IPS DF 6.9 (cell line): ENCODE results near the gene WDPCP.
"Not testable (repeated sequence)": the region's sequence is repeated elsewhere in the genome, so short reads cannot be mapped to it uniquely, and the experiment has no call there.

Experiments
- DNase-seq: peaks from one replicate; pipeline ENCODE4 v3.0.0-alpha.2; 2013; ENCODE audit warnings: low read depth, low spot score
- H3K27ac ChIP-seq: one replicate; pipeline ENCODE4 v1.5.1; 2013; ENCODE audit warnings: low read length, control low read depth
- H3K27me3 ChIP-seq: 2 replicates; pipeline ENCODE4 v1.6.1; 2013; ENCODE audit warnings: mild to moderate bottlenecking, low read length; ENCODE audit not compliant: control insufficient read depth, insufficient read depth
- H3K36me3 ChIP-seq: 2 replicates; pipeline ENCODE4 v1.6.1; 2013; ENCODE audit warnings: low read length; ENCODE audit not compliant: control insufficient read depth, insufficient read depth
- H3K4me1 ChIP-seq: 2 replicates; pipeline ENCODE4 v1.6.1; 2013; ENCODE audit warnings: low read length; ENCODE audit not compliant: control insufficient read depth, insufficient read depth
- H3K4me3 ChIP-seq: 2 replicates; pipeline ENCODE4 v1.5.1; 2013; ENCODE audit warnings: mild to moderate bottlenecking, low read length
- H3K9me3 ChIP-seq: 2 replicates; pipeline ENCODE4 v1.6.1; 2013; ENCODE audit warnings: low read length, inconsistent platforms; ENCODE audit not compliant: control insufficient read depth, insufficient read depth
- WGBS: extraction: QIAGEN DNeasy Blood & Tissue Kit; methylation state at CpG from one replicate; pipeline ENCODE4 v1.1.7; 2013; ENCODE audit warnings: mixed read lengths, missing lambda C conversion rate; ENCODE audit not compliant: insufficient read length, insufficient coverage; 5-methylcytosine and 5-hydroxymethylcytosine counted together

The WDPCP gene

DNA sequence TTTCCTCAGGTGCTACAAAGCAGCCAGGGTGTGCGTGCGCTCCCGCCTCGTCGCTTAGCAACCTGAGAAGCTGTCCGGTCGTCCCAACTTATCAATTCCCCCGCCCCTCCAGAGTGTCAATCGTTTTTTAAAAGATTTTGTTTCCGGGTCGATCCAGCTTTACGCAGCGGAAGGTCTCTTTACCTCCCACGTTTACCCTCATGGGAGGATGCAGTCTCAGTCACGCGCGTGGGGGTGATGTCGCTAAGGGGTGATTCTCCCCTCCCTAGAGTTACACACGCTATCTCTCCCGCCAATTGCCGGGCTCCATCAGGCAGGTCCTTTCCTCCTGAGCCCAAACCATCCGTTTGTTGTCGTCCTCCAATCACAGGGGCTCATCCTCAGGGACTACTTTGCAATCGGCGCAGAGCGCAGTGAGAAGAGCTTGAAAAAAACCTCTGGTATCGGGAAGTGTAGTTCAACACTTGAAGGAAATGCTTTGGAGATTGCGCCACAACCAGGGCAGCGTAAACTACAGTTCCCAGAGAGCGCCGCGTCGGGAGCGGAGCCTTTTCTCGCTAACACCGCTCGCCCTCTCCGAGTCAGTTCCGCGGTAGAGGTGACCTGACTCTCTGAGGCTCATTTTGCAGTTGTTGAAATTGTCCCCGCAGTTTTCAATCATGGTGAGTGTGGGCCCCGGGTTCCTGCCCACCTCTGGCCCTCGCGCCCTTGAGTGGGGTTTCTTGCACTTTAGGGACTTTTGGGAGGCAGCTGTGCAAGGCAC is at the start of gene WDPCP, which contains the start of gene MDH1:
Gene WDPCP, minus strand, starts transcription at position 93 of the 763 bp plus-strand sequence. CDS start 206 bp downstream, outside the sequence.
Gene MDH1, plus strand, starts transcription at position 579 of the 763 bp plus-strand sequence. Its CDS starts 81 bp downstream, at position 660.
- H3K36me3 ChIP-seq, result no peaks in the 10 kb centered on the region
- no peaks in the 10 kb centered on the region for H3K9me3 ChIP-seq
- WGBS, result no CpG with 5 or more reads among the region's 44 CpGs
- H3K27me3 ChIP-seq, result no peaks in the 10 kb centered on the region
- DNase-seq, result peak; percentile 99
- no peak within 1 kb of the TSS for H3K27ac ChIP-seq
- peak within 1 kb of the TSS; percentile 86 for H3K4me3 ChIP-seq
- H3K4me1 ChIP-seq, result no peaks in the 10 kb centered on the region

DNA sequence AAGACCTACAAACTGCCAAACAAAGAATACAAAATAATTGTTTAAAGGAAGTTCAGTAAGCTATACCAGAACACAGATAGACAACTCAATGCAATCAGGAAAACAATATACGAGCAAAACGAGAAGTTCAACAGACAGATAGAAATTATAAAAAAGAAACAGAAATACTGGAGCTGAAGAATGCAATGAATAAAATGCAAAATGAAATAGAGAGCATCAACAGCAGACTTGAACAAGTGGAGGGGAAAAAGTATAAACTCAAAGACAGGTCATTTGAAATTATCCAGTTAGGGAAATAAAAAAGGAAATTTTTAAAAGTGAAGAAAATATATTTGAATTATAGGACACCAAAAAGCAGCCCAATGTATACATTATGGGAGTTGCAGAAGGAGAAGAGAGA is 44.1 kb upstream of the WDPCP start:
- no peak overlapping the region for H3K27ac ChIP-seq
- WGBS, result no CpG with 5 or more reads among the region's 2 CpGs
- no peak overlapping the region for H3K4me3 ChIP-seq
- no peaks in the 10 kb centered on the region for H3K36me3 ChIP-seq
- no peaks in the 10 kb centered on the region for H3K9me3 ChIP-seq
- DNase-seq, result no peak
- no peaks in the 10 kb centered on the region; the same call in 1 of the 2 replicates for H3K4me1 ChIP-seq
- H3K27me3 ChIP-seq, result no peaks in the 10 kb centered on the region

GRCh38 chr2:63631501-63631900 is 43.2 kb upstream of the WDPCP start:
- WGBS, result no CpG with 5 or more reads among the region's 1 CpG
- Histone ChIP-seq H3K27me3 (no peaks in the 10 kb centered on the region), H3K27ac (no peak overlapping the region), H3K4me1 (no peaks in the 10 kb centered on the region; the same call in 1 of the 2 replicates), H3K4me3 (no peak overlapping the region), H3K9me3 (no peaks in the 10 kb centered on the region), H3K36me3 (no peaks in the 10 kb centered on the region)
- DNase-seq, result no peak

- Histone ChIP-seq H3K4me1 (no peaks in the 10 kb centered on the region; the same call in 1 of the 2 replicates), H3K36me3 (no peaks in the 10 kb centered on the region), H3K4me3 (no peak overlapping the region), H3K9me3 (no peaks in the 10 kb centered on the region), H3K27me3 (no peaks in the 10 kb centered on the region), H3K27ac (no peak overlapping the region)
- no CpG with 5 or more reads among the region's 1 CpG for WGBS
- no peak for DNase-seq
These were observed 40.2 kb upstream of the WDPCP start for GRCh38 chr2:63628403-63628942.

DNA sequence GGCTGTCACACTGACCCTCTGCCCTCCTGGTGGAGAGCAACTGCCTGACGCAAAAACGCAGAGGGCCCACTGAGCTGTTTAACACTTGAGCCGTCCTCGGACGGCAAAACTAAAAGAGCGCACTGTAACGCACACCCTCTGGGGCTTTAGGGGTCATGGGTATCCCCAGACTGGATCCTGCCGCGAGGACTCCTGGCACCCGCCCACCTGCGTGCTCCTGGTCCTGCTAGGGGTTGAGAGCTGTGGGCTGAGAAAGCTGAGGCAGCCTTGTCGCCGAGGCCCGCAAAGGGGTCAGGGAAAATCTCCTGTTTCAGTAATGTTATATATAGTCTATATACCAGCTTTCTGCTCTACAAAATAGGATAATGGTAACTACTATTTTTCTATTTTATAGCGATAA is 39.6 kb upstream of the WDPCP start:
- DNase-seq, result no peak
- H3K27ac ChIP-seq, result no peak overlapping the region
- no CpG with 5 or more reads among the region's 15 CpGs for WGBS
- no peak overlapping the region for H3K4me3 ChIP-seq
- H3K27me3 ChIP-seq, result no peaks in the 10 kb centered on the region
- H3K36me3 ChIP-seq, result no peaks in the 10 kb centered on the region
- no peaks in the 10 kb centered on the region; the same call in 1 of the 2 replicates for H3K4me1 ChIP-seq
- no peaks in the 10 kb centered on the region for H3K9me3 ChIP-seq

GRCh38 chr2:63623763-63624162 is 35.5 kb upstream of the WDPCP start:
- not testable (repeated sequence) for DNase-seq, H3K27me3 ChIP-seq, H3K27ac ChIP-seq, H3K4me1 ChIP-seq, H3K9me3 ChIP-seq, H3K4me3 ChIP-seq, H3K36me3 ChIP-seq
- no CpG with 5 or more reads among the region's 2 CpGs for WGBS

GRCh38 chr2:63622751-63623150 is 34.5 kb upstream of the WDPCP start:
- no peak for DNase-seq
- no peak overlapping the region for H3K27ac ChIP-seq
- no peaks in the 10 kb centered on the region; the same call in 1 of the 2 replicates for H3K9me3 ChIP-seq
- H3K4me1 ChIP-seq, result no peaks in the 10 kb centered on the region; the same call in 1 of the 2 replicates
- H3K27me3 ChIP-seq, result no peaks in the 10 kb centered on the region
- H3K36me3 ChIP-seq, result no peaks in the 10 kb centered on the region
- H3K4me3 ChIP-seq, result no peak overlapping the region
- WGBS, result no CpG with 5 or more reads among the region's 31 CpGs

- Histone ChIP-seq H3K4me3 (no peak overlapping the region), H3K9me3 (no peaks in the 10 kb centered on the region; the same call in 1 of the 2 replicates), H3K36me3 (no peaks in the 10 kb centered on the region), H3K27ac (no peak overlapping the region), H3K27me3 (no peaks in the 10 kb centered on the region), H3K4me1 (no peaks in the 10 kb centered on the region; the same call in 1 of the 2 replicates)
- no peak for DNase-seq
- no CpG with 5 or more reads among the region's 2 CpGs for WGBS
These were observed 31.1 kb upstream of the WDPCP start for GRCh38 chr2:63619328-63619727.

DNA sequence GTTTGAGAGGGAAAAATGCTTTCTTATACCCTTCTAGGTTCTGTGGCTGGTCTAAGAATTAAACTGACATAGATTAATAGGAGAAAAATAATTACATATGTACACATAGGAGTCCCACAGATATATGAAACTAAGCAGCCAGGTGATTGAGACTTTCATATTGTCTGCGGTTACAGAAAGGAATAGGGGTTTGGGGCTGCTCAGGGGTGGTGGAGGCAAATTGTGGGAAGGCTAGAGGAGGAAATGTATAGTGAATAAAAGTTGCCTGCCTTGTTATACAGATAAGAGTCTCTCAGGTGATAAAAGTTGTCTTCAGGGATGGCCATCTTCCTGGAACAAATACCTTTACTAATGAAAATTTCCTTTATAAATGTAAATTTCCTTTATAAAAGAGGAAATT is 29.1 kb upstream of the WDPCP start:
- H3K4me3 ChIP-seq, result no peak overlapping the region
- no peaks in the 10 kb centered on the region for H3K36me3 ChIP-seq
- no peaks in the 10 kb centered on the region for H3K27me3 ChIP-seq
- WGBS, result no CpG with 5 or more reads among the region's 1 CpG
- H3K9me3 ChIP-seq, result no peaks in the 10 kb centered on the region; the same call in 1 of the 2 replicates
- H3K27ac ChIP-seq, result no peak overlapping the region
- peaks cover 6% of the 10 kb centered on the region; the same call in 1 of the 2 replicates for H3K4me1 ChIP-seq
- no peak for DNase-seq

DNA sequence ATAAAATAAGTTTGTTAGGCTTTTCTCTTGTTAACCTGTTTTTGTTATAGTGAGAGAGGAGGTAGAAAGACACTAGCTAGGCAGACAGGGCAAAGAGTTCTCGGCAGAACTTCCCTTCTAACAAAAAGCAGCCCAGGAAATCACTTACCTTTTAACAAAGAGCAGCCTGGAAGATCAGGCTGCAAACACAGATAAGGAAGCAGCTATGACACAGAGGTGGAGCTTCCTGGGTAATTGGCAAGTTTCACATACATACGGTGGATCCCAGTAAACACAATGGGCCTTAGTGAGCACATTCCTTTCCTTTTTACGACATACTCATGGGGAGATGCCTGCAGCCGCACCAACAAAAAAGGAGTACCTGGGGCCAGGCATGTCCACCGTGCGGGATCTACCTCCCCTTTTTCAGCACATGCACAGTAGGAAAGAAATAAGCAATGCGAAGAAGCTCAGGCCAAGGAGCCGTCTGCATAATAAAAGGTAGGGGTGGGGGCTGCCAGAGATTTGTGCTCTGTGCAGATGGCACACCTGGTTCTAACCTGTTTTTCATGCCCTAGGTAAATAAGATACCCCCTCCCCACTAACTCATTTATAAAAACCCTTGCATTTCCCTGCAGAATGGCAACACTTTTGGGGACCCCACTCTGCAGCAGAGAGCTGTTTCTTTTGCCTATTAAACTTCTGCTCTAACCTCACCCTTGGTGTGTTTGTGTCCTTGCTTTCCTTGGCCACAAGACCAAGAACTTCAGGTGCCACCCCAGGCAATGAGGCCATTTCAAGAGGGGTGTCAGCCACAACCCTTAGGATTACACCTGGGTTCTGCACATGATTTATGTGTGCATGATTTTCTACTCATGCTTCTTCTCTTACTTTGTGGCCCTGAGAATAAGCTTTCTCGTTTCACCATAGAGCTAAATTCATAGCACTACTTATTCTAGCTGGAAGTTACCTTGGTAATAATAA is 27.0 kb upstream of the WDPCP start:
- Histone ChIP-seq H3K27me3 (no peaks in the 10 kb centered on the region), H3K9me3 (no peaks in the 10 kb centered on the region; the same call in 1 of the 2 replicates), H3K27ac (peak overlapping the region; percentile 95), H3K36me3 (no peaks in the 10 kb centered on the region), H3K4me3 (peak overlapping the region; percentile 0; the same call in 1 of the 2 replicates), H3K4me1 (peaks cover 6% of the 10 kb centered on the region; the same call in 1 of the 2 replicates)
- WGBS, result no CpG with 5 or more reads among the region's 9 CpGs
- no peak for DNase-seq
